Retinal pigment epithelial cell (primary cell): ENCODE results near the gene PDE4B.

ENCODE experiments used
- DNase-seq: peaks from one replicate; pipeline ENCODE4 v3.0.0-alpha.2; 2010; ENCODE audit warnings: low read depth
- H3K4me3 ChIP-seq: 2 replicates; pipeline ENCODE4 v1.5.1; 2011; ENCODE audit warnings: mild to moderate bottlenecking, low read length, control low read depth, moderate library complexity
- CTCF ChIP-seq: conservative IDR thresholded peaks from 2 replicates; pipeline ENCODE4 v1.5.1; 2011; ENCODE audit warnings: low read depth, low read length, control low read depth, inconsistent platforms

The PDE4B gene

GRCh38 chr1:65762081-65762862, 30.4 kb upstream of the PDE4B start:
- DNase-seq = no peak
- no peak for TF ChIP-seq CTCF
- no peak overlapping the region for H3K4me3 ChIP-seq

GRCh38 chr1:65764052-65764451, 28.6 kb upstream of the PDE4B start:
- no peak for DNase-seq
- no peak for TF ChIP-seq CTCF
- H3K4me3 ChIP-seq = no peak overlapping the region

GRCh38 chr1:65765631-65766030, 27.1 kb upstream of the PDE4B start:
- TF ChIP-seq CTCF = no peak
- DNase-seq = no peak
- no peak overlapping the region for H3K4me3 ChIP-seq

- no peak for TF ChIP-seq CTCF
- no peak for DNase-seq
Observed at GRCh38 chr1:65769636-65770035, 23.1 kb upstream of the PDE4B start.

GRCh38 chr1:65772607-65773006, 20.1 kb upstream of the PDE4B start:
- no peak for TF ChIP-seq CTCF
- no peak for DNase-seq
- H3K4me3 ChIP-seq = no peak overlapping the region

More at GRCh38 chr1:65769636-65770035, 23.1 kb upstream of the PDE4B start:
- no peak overlapping the region for H3K4me3 ChIP-seq

- no peak for TF ChIP-seq CTCF
- no peak overlapping the region for H3K4me3 ChIP-seq
- no peak for DNase-seq
Observed at GRCh38 chr1:65773391-65774123, 19.1 kb upstream of the PDE4B start.

- H3K4me3 ChIP-seq = no peak overlapping the region
- no peak for DNase-seq
- TF ChIP-seq CTCF = no peak
Observed at GRCh38 chr1:65788762-65789161, 3.9 kb upstream of the PDE4B start.
